PC-3 (cell line): ENCODE measurements around the gene CENPO. TPM values are rescaled to one million over a fixed set of nuclear protein-coding genes. Genes with fewer than 3 reads are reported as not detected.

Experiments used
- ATAC-seq: fragments of 200-7000 bp; cut with Tn5 transposase; 2 replicates; pipeline ENCODE4 v1.9.1; 2020; ENCODE audit warnings: mild to moderate bottlenecking, moderate library complexity
- BruUV-seq: library from RNA; stranded (reverse); fragments of 400-500 nt; replicated peaks from 2 replicates; lab custom pipeline; 2021; lab: Mats Ljungman, UMichigan
- CTCF ChIA-PET: fragments of 300-600 bp; sonication (Branson Sonifier 250); formaldehyde crosslinking; loops from one replicate; lab custom pipeline; 2022; ENCODE audit warnings: antibody characterized with exemption; lab: Charles Lee
- POLR2A ChIA-PET: fragments of 300-600 bp; sonication (Branson Sonifier 250); formaldehyde crosslinking; loops from one replicate; lab custom pipeline; 2022; ENCODE audit warnings: antibody characterized with exemption; ENCODE audit not compliant: unreplicated experiment; lab: Charles Lee
- DNase-seq: peaks from one replicate; pipeline ENCODE4 v3.0.0-alpha.2; 2015
- H2AFZ ChIP-seq: fragments of 300-600 bp; sonication (generic); 2 replicates; pipeline ENCODE4 v1.6.0; 2016; ENCODE audit warnings: antibody characterized with exemption, low read length
- H3F3A ChIP-seq: fragments of 300-600 bp; sonication (generic); one replicate; pipeline ENCODE4 v1.6.0; 2017; ENCODE audit warnings: antibody characterized with exemption, low read length, control low read depth, mild to moderate bottlenecking; ENCODE audit not compliant: unreplicated experiment
- H3K27ac ChIP-seq: fragments of 300-600 bp; sonication (generic); 2 replicates; pipeline ENCODE4 v1.5.1; 2016; ENCODE audit warnings: mild to moderate bottlenecking, low read length
- H3K27me3 ChIP-seq: fragments of 300-600 bp; sonication (generic); 2 replicates; pipeline ENCODE4 v1.6.1; 2016; ENCODE audit warnings: low read length, mixed read lengths
- H3K36me3 ChIP-seq: fragments of 300-600 bp; sonication (generic); 2 replicates; pipeline ENCODE4 v1.6.1; 2016; ENCODE audit warnings: low read depth, mixed run types, low read length, mixed read lengths
- H3K4me1 ChIP-seq: fragments of 300-600 bp; sonication (generic); 2 replicates; pipeline ENCODE4 v1.5.1; 2016; ENCODE audit warnings: low read length; ENCODE audit not compliant: insufficient read depth
- H3K4me2 ChIP-seq: fragments of 300-600 bp; sonication (generic); 2 replicates; pipeline ENCODE4 v1.6.0; 2016; ENCODE audit warnings: low read length
- H3K4me3 ChIP-seq: fragments of 300-600 bp; sonication (generic); 2 replicates; pipeline ENCODE4 v1.5.1; 2016; ENCODE audit warnings: mild to moderate bottlenecking, low read length, mixed read lengths
- H3K79me2 ChIP-seq: fragments of 300-600 bp; sonication (generic); 2 replicates; pipeline ENCODE4 v1.6.1; 2017; ENCODE audit warnings: low read length, mixed read lengths
- H3K9ac ChIP-seq: fragments of 300-600 bp; sonication (generic); 2 replicates; pipeline ENCODE4 v1.6.0; 2016; ENCODE audit warnings: mild to moderate bottlenecking, low read length
- H3K9me2 ChIP-seq: fragments of 300-600 bp; sonication (generic); replicated peaks from 2 replicates; pipeline ENCODE4 v1.6.1; 2016; ENCODE audit warnings: mixed run types, low read length, mixed read lengths
- H3K9me3 ChIP-seq: fragments of 300-600 bp; sonication (generic); 2 replicates; pipeline ENCODE4 v1.6.1; 2016; ENCODE audit warnings: low read length, mixed read lengths
- H4K20me1 ChIP-seq: fragments of 300-600 bp; sonication (generic); 2 replicates; pipeline ENCODE4 v1.6.1; 2016; ENCODE audit warnings: low read length, mixed read lengths
- EZH2 ChIP-seq: fragments of 300-600 bp; sonication (generic); IDR thresholded peaks from one replicate; pipeline ENCODE4 v1.6.1; 2017; ENCODE audit warnings: antibody characterized with exemption, mild to moderate bottlenecking, low read length; ENCODE audit not compliant: unreplicated experiment
- EZH2phosphoT487 ChIP-seq: fragments of 300-600 bp; sonication (generic); IDR thresholded peaks from 2 replicates; pipeline ENCODE4 v1.6.1; 2018; ENCODE audit warnings: mild to moderate bottlenecking, antibody characterized with exemption, low read length, borderline replicate concordance
- intact Hi-C: fragments of 100-400 bp; cut with micrococcal nuclease; formaldehyde crosslinking; loops from 2 replicates; pipeline ENCODE4 v1.9.0; 2023
- total RNA-seq: library from RNA; depleted of rRNA; stranded (reverse); fragments of >200 nt; gene quantifications from 2 replicates; pipeline ENCODE4 v1.2.3, GENCODE V29; 2014
- TF ChIP-seq, protein P1 (sequence below): fragments of 300-600 bp; sonication (generic); conservative IDR thresholded peaks from 2 replicates; pipeline ENCODE4 v1.5.1; 2017; ENCODE audit warnings: antibody characterized with exemption, low read depth, mild to moderate bottlenecking, low read length

Gene CENPO
- total RNA-seq, 1 experiment from 2014 or later: 41.4 TPM

DNA sequence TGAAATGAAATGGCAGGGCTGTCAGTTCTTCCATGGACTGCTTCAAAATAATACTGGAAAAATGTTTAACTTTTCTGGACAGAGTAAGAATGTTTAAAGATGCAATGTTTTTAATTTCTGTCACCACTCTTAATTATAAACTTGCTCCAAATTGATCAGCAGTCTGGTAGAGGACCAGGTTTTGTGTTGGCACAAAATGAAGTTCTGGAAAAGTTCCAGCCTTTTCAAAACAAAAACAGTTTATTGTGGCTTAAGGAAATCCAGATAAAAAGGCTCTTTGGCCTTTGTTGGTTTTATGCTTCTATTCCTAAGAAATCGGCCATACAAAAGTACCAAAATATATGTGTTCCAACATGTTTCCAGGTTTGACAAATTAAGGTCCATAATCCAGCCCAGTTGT lies 48.9 kb upstream of the CENPO start:
- intact Hi-C loops: no loop called here
- no TSS peak for BruUV-seq
- TF ChIP-seq, protein P1, sequence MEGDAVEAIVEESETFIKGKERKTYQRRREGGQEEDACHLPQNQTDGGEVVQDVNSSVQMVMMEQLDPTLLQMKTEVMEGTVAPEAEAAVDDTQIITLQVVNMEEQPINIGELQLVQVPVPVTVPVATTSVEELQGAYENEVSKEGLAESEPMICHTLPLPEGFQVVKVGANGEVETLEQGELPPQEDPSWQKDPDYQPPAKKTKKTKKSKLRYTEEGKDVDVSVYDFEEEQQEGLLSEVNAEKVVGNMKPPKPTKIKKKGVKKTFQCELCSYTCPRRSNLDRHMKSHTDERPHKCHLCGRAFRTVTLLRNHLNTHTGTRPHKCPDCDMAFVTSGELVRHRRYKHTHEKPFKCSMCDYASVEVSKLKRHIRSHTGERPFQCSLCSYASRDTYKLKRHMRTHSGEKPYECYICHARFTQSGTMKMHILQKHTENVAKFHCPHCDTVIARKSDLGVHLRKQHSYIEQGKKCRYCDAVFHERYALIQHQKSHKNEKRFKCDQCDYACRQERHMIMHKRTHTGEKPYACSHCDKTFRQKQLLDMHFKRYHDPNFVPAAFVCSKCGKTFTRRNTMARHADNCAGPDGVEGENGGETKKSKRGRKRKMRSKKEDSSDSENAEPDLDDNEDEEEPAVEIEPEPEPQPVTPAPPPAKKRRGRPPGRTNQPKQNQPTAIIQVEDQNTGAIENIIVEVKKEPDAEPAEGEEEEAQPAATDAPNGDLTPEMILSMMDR: no peak
- no peak for TF ChIP-seq EZH2
- TF ChIP-seq EZH2phosphoT487: no peak
- no peaks in the 10 kb centered on the region for H4K20me1 ChIP-seq
- H3K4me3 ChIP-seq: no peak overlapping the region
- ATAC-seq (no peak), DNase-seq (no peak)
- H3K79me2 ChIP-seq: no peaks in the 10 kb centered on the region
- H3K4me1 ChIP-seq: peaks cover 6% of the 10 kb centered on the region; the same call in 1 of the 2 replicates
- H2AFZ ChIP-seq: no peak overlapping the region
- H3F3A ChIP-seq: no peaks in the 10 kb centered on the region
- no peak overlapping the region for H3K9ac ChIP-seq
- no peaks in the 10 kb centered on the region for H3K9me2 ChIP-seq
- ChIA-PET POLR2A (no interaction called here), CTCF (no interaction called here)
- H3K4me2 ChIP-seq: no peak overlapping the region
- H3K36me3 ChIP-seq: no peaks in the 10 kb centered on the region
- no peak overlapping the region for H3K27ac ChIP-seq
- H3K27me3 ChIP-seq: no peaks in the 10 kb centered on the region
- H3K9me3 ChIP-seq: no peaks in the 10 kb centered on the region

DNA sequence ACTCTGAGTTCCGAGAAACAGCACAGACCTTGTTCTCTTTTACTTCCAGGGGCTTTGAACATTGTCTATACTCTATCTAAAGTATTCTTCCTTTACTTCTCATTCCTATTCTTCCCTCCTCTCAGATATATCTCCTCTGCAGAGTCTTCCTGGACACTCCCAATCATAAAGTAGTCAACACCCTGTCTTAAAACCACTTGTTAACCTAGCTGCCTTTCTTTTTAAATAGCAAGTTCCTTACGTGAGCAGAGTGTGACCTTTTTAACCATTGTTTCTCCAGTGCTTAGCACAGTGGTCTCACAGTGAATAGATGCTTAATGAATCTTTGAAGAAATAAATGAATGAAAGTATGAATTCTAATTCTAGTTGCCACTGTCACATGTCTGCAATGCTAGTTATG lies 47.4 kb upstream of the CENPO start:
- Histone ChIP-seq H3K9ac (no peak overlapping the region), H3K4me1 (no peaks in the 10 kb centered on the region), H3K9me3 (no peaks in the 10 kb centered on the region), H3K79me2 (no peaks in the 10 kb centered on the region), H3K9me2 (no peaks in the 10 kb centered on the region), H3K27me3 (no peaks in the 10 kb centered on the region), H3K27ac (no peak overlapping the region), H3F3A (no peaks in the 10 kb centered on the region), H4K20me1 (no peaks in the 10 kb centered on the region), H2AFZ (no peak overlapping the region), H3K4me2 (no peak overlapping the region), H3K36me3 (no peaks in the 10 kb centered on the region), H3K4me3 (no peak overlapping the region)
- ChIA-PET CTCF (no interaction called here), POLR2A (no interaction called here)
- BruUV-seq: no TSS peak
- ATAC-seq (no peak), DNase-seq (no peak)
- intact Hi-C loops: no loop called here
- TF ChIP-seq EZH2 (no peak), EZH2phosphoT487 (no peak)
- TF ChIP-seq, protein P1: no peak

DNA sequence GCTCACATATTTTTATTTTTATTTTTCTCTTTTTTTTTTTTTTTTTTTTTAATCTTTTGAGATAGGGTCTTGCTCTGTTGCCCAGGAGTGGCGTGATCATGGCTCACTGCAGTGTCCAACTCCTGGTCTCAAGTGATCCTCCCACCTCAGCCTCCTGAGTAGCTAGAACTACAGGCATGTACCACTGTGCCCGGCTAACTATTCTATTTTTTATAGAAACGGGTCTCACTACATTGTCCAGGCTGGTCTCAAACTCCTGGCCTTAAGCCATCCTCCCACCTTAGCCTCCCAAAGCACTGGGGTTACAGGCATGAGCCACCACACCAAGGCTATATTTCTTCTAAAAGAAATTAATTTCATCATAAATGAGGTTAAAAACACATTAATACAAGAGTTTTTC lies 45.9 kb upstream of the CENPO start:
- Histone ChIP-seq H3K79me2 (no peaks in the 10 kb centered on the region), H3K9me2 (no peaks in the 10 kb centered on the region), H3K9ac (no peak overlapping the region), H3K27me3 (no peaks in the 10 kb centered on the region), H2AFZ (no peak overlapping the region), H3K4me2 (no peak overlapping the region), H3K4me1 (no peaks in the 10 kb centered on the region), H3F3A (no peaks in the 10 kb centered on the region), H3K4me3 (no peak overlapping the region), H4K20me1 (no peaks in the 10 kb centered on the region), H3K36me3 (no peaks in the 10 kb centered on the region), H3K9me3 (no peaks in the 10 kb centered on the region), H3K27ac (no peak overlapping the region)
- BruUV-seq: no TSS peak
- POLR2A ChIA-PET: no interaction called here
- CTCF ChIA-PET: no interaction called here
- ATAC-seq (no peak), DNase-seq (no peak)
- TF ChIP-seq EZH2 (no peak), EZH2phosphoT487 (no peak)
- TF ChIP-seq, protein P1: no peak
- intact Hi-C loops: no loop called here
